Activated CD4-positive, alpha-beta T cell treated with anti-CD3 and anti-CD28 coated beads, Interleukin-10, Interleukin-2, amounts not matched to agents 100 ng/mL and 50 ng/mL, durations not matched to agents 16 hours and 8 hours (primary cell): ENCODE data around the gene PRDM16.

Source experiments
- DNase-seq: peaks from one replicate; pipeline ENCODE4 v3.0.0-alpha.2; 2020

PRDM16 gene

DNA sequence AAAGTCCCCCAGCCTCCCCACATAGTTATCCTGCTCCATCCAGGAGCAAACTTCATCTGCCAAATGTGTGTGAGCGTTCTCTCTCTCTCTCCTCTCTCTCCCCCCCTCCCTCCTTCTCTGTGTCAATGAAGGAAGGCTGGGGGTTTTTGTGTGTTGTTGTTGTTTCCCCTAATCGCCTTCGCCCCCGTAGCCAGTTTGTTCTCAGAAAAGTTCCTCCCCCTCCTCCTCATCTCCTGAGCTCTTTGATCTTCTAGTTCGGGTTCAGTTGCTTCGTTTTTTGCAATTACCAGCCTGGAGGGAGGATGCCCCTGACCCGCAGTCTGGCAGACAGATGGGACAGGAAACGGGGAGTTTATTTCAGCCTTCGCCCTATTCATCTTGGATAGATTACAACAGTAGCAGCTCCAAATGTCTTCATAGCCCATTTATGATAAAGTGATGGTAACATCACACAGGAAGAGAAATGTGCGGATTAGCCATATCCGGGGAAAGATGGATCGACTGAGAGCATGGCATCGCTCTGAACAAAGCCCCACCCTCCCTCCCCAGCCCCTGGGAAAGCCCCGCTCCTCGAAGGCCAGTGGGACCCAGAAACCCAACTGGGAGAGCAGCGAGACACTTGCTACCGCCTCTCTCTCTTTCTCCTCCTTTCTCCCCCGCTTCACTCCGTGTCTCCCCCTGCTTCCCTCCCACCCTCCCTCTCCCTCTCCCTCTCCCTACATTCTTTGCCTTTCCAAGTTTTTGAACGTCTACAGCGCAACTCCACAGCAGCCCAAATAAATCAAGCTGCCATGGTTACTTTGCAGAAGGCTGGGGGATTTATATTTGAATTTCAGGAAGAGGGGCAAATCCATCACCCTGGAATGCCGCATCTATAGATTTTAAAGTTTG, 245.7 kb downstream of the PRDM16 start:
- no peak for DNase-seq

DNA sequence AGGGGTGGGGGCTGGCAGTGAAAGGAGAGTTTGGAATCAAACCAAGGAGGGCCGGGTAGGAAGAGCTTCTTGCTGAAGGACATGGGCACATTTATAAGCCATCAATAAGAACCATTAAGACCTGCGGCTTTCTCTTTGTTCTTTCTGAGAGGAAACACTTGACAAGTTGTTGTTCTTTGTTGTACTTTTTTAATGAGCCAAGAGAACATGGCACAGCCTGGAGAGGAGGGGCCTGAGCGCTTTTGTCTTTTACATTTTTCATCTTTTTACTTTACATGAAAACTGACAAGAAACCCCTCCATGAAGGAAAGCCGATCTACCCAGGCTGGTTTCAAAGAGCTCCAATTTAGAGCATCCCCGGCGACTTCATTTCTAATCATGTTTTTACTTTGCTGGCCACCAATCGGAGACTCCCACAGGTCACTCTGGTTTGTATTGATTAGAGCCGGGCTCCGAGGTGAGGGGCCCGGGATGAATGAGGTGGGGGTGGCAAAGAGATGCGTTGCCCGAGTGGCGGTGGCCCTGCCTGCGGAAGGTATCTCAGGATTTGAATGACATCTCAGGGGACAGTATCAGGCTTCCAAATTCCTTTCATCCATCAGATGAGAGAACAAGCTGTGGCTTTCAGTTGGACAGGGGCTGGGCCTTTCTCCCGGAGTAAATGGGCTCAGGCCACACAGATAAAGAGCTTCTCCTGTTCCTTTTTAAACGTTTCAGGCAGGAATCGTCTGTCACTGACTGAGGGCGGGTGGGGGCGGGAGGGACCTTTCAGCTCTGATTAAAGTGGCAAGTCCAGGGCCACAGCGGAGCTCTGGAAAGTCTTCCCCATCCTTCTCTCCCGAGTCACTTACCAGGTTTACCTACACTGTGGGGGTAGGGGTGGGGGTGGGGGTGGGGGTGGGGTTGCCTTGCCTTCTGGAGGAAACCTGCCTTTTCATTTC, 246.7 kb downstream of the PRDM16 start:
- no peak for DNase-seq

GRCh38 chr1:3316340-3316943, 247.4 kb downstream of the PRDM16 start:
- DNase-seq: peak; percentile 5

DNA sequence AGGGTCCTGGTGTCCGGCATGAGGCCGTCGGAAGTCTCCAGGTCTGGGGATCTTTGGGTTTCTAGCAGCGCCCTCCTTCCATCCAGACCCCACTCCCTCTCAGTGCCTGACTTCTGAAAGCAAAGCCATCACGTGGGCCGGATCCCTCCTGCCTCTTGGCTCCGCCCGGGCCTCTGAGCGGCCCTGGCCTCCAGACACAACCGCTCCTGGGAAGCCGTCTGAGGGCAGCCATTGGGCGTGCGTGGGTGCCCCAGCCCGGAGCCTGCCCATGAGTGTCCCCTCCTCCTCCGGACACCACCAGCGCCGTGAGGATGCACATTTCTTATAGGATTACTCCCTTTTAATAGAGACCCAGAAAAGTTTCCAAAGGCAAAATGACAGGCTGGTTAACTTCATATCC, 248.5 kb downstream of the PRDM16 start:
- DNase-seq: no peak

DNA sequence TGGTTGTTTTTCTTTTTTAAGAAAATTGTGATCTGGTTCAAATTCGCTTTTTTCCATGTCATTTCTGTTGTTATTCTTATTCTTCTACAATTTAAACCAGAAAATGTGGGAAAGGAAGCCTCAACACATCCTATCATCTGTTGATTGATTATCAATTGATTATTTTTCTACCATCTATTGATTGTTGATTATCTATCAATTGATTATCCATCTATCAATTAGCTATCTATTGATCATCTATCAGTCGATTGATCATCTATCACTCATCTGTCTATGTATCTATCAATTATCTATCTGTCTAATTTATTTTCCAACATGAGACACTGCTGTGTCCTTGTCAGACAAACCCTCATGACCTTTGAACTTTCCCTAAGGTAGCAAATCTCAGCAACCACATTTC, 249.3 kb downstream of the PRDM16 start:
- DNase-seq: no peak

- peak; percentile 63 for DNase-seq
Observed at GRCh38 chr1:3319874-3320245, 250.9 kb downstream of the PRDM16 start.

- DNase-seq: no peak
Observed at GRCh38 chr1:3320246-3321152, 251.5 kb downstream of the PRDM16 start.

DNA sequence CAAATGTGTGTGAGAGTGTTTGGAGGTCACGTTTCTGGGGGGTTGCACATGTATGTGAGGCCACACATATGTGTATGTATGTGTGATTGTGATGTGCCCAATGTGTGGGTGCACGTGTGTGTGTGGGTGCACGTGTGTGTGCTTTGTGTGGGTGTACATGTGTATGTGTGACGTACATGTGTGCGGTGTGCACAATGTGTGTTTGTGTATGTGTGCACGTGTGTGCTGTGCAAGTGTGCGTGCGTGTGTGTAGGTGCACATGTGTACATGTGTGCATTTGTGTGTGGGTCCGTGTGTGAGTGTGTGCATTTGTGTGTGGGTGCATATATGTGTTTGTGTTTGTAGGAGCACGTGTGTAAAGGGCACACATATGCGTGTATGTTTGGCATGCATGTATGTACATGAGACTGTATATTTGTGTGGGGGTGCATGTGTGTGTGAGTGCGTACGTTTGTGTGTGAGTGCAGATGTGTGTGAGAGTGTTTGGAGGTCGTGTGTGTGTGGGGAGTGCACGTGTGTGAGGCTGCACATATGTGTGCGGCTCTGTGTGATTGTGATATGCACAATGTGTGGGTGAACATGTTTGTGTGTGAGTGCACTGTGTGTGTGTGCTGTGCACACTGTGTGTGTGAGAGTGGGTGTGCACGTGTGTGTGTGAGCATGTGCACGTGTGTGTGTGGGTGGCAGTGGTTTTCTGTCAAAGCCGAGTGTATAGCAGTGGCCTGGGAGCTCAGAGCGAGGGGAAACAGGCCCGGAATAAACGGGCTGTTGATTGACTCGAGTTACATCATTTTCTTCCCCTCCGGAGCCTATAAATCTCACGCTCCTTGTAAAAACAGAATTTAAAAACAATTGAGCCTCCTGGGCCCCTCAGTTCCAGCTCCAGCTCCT, 252.8 kb downstream of the PRDM16 start:
- DNase-seq: no peak

DNA sequence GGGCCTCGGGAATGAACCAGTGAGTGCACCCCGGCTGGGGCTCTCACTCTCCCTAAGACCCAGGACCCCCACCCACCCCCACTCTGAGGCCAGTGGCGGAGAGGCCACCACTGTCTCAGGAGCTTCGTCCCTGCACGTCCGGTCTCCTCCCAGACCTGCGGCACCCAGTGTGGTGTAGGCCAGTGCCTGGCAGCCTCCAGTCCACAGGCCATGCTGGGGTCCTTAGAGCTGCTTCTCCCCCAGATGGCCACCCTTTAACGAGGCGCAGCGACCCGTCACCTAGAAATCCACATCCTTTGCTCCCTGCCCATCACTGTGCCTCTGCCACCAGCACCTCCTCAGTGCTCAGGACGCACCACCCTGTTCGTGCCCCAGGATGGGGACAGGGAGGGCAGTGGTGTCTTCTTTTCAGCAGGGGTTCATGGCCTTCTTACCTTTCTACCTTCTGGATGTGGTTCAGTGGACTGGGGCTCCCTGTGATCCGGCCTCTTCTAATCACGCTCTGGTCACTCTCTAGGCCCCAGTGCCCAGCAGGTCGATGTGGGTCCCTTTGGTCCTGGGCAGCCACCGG, 253.5 kb downstream of the PRDM16 start:
- no peak for DNase-seq

GRCh38 chr1:3323021-3323795, 254.2 kb downstream of the PRDM16 start:
- DNase-seq: no peak

DNA sequence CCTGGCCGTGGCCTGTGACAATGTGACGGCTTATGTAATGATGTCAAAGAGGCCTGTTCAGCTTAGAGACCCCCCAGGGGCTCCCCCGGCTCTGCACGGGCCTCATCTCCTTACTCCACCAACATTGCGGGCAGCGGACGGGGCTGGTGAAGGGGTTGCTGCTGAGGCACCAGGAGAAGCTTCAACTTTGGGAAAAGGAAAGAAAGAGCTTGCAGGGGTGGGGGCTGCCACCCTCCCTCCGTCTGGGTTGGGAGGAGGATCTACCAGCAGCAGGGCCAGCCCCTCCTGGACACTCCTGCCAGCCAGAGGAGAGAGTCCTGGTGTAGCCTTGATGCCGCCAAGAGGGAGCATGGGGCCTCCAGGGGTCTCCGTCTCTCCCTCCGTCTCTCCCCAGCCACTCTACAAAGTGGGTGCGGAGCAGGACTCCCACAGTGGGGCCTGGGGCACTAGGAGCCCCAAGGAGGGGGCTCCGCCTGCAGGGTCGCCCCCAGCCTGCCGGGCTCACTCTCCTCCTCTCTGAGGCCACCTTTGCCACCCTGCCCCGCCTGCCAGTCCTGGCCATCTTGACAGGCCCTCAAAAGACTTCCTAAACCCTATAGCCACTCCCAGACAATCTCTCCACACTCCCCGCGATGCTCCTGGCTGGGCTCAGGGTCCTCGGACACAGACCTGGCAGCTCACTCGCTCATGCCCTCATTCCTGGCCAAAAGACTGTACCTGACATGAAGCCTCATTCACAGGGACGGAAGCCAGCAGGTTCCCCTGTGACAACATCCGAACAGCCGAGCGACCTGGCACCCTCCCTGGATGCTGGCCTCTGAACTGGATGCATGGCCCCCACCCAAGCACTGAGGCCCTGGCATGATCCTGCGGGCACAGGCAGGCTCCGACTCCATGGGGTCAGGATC, 255.0 kb downstream of the PRDM16 start:
- DNase-seq: no peak

- DNase-seq: no peak
Observed at GRCh38 chr1:3324704-3325535, 255.9 kb downstream of the PRDM16 start.

DNA sequence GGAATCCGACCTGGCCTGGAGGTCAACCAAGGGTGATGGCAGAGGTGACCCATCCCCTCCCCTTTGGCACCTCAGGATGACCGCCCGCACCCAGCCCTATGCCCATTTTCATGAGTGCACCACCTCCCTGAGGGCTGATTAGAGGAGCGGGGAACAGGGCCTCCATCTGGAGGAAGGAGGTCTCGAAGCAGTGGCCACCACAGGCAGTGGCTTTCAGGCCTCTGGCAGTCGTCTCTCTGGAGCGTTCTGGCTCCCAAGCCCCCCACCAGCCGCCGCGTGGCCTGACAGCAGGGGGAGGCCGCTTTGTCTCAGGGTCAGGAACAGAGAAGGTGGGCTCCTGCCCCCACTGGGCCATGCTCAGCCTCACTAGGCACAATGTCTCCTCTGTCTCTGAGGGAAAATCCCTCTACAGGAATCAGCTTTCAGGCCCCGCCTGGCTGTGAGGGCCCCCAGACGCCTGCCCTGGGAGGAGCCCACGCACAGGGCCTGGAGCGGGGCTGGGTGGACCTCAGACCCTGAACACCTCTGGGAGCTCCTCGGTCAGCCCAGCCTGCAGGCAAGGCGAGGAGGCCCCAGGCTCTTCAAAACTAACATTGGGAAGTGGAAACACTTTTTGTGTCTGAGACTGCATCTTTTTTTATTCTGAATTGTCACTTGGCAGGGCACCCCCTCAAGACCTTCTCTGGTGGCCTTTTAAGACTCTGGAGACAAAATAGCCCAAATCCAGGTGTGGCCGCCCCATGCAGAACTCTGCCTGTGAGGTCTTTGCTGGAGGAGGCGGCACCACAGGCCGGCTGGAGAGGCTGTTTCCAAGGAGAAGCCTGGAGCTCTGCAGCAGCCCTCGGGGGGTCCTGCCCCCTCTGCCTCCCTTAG, 257.7 kb downstream of the PRDM16 start:
- no peak for DNase-seq

GRCh38 chr1:3327389-3327702, 258.3 kb downstream of the PRDM16 start:
- no peak for DNase-seq

GRCh38 chr1:3327936-3328590, 259.1 kb downstream of the PRDM16 start:
- DNase-seq: no peak

GRCh38 chr1:3329640-3330281, 260.8 kb downstream of the PRDM16 start:
- no peak for DNase-seq
